ENCODE results near the gene GHITM.
"Not testable (repeated sequence)": the region's sequence is repeated elsewhere in the genome, so short reads cannot be mapped to it uniquely, and the experiment has no call there.

Gene GHITM

GRCh38 chr10:84147347-84147746, 8.0 kb downstream of the GHITM start:
- no peak for DNase-seq (ENCODE audit: low spot score)

GRCh38 chr10:84148006-84148597, 8.8 kb downstream of the GHITM start:
- peak; percentile 12 for DNase-seq (ENCODE audit: low spot score)

- DNase-seq (ENCODE audit: low spot score), result no peak
These were observed 10.5 kb downstream of the GHITM start for GRCh38 chr10:84149854-84150253.

- no peak for DNase-seq (ENCODE audit: low spot score)
These were observed 13.5 kb downstream of the GHITM start for GRCh38 chr10:84152769-84153168.

DNA sequence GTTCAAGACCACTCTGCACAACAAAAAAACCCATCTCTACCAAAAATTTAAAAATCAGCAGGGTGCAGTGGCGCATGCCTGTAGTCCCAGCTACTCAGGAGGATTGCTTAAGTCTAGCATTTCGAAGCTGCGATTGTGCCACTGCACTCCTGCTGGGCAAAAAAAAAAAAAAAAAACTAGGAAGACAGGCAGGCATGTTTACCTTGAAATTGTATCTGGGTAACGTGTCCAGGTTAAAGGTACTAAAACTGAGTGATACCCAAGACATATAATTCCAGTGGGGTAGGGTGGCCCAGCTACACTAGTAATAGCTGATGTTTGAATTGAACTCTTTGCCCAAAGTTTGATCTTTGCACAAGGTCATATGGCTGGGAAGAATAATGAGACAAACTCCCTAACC, 16.2 kb downstream of the GHITM start:
- no peak for DNase-seq (ENCODE audit: low spot score)

GRCh38 chr10:84156009-84156408, 16.7 kb downstream of the GHITM start:
- no peak for DNase-seq (ENCODE audit: low spot score)

GRCh38 chr10:84156768-84157167, 17.5 kb downstream of the GHITM start:
- DNase-seq (ENCODE audit: low spot score), result no peak

GRCh38 chr10:84158061-84158460, 18.8 kb downstream of the GHITM start:
- no peak for DNase-seq (ENCODE audit: low spot score)

GRCh38 chr10:84158550-84158949, 19.2 kb downstream of the GHITM start:
- no peak for DNase-seq (ENCODE audit: low spot score)

DNA sequence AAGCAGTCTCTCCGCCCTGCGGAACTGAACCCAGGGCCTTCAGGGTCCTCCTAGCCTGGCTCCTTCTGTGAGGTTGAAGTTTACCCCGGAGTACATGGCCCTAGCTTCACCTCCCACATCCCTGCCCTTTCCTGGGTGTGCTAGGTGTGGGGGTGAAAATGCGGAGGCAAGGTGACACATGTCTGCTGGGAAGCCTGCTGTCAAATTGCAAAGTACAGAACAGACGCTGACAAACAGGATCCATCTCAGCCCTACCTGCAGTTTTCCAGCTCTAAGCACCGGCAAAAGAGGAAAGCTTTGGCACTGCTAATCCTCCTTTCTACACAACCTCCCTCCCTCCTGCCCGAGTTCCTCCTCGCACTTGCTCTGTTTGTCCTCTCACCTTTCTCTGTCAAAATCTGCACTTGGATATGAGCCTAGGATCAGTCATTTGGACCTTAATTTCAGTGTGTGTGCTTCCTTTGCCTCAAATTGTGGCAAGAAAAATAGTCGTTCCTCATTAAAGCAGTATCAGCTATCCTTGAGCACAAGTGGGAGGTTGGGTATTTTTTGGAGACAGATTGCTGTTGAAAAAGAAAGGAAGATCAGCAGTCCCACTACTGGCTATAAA, 19.9 kb downstream of the GHITM start:
- DNase-seq (ENCODE audit: low spot score), result no peak

- DNase-seq (ENCODE audit: low spot score), result no peak
These were observed 21.5 kb downstream of the GHITM start for GRCh38 chr10:84160663-84161362.

DNA sequence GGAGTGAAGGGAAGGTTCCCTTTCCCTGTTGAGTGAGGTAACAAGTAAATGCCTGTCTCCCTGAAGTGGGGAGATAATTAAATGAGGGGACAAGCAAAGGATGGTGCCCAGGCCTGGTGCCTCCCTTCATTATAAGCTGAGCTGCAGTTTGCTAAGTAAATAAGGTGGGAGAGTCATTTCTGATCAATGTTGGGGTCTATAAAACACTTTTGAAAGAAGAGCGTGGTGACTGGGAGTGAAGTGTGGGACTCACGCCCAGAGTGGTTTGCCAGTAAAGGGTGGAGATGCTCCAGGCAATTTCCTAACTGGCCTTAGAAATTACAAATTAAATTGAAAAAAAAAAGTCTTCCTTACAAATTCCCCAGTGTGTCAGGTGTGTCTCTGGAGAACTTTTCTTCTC, 24.7 kb downstream of the GHITM start:
- DNase-seq (ENCODE audit: low spot score), result no peak

- no peak for DNase-seq (ENCODE audit: low spot score)
These were observed 25.1 kb downstream of the GHITM start for GRCh38 chr10:84164442-84164841.

- no peak for DNase-seq (ENCODE audit: low spot score)
These were observed 27.4 kb downstream of the GHITM start for GRCh38 chr10:84166620-84167288.

GRCh38 chr10:84167289-84167653, 28.0 kb downstream of the GHITM start:
- DNase-seq (ENCODE audit: low spot score), result not testable (repeated sequence)

DNA sequence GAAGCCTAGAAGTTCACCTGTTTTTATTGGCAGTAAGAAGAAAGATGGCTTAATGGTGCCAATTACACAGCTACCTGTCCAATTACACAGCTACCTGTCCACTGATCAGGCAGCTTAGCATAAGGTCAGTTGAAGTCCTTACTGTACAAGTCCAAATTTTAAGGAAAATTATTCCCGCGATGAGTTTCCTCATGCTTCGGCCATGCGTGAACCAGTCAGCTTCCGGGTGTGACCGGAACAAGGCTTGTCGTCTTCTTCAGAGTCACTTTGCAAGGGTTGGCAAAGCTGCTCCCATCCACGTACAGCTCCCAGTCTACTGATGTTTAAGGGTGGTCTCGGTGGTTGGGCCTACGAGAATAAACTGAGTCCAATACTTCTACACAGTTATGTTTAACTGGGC, 29.1 kb downstream of the GHITM start:
- not testable (repeated sequence) for DNase-seq (ENCODE audit: low spot score)

- DNase-seq (ENCODE audit: low spot score), result not testable (repeated sequence)
These were observed 31.9 kb downstream of the GHITM start for GRCh38 chr10:84171237-84171636.

GRCh38 chr10:84171700-84172466, 32.6 kb downstream of the GHITM start:
- DNase-seq (ENCODE audit: low spot score), result not testable (repeated sequence)

GRCh38 chr10:84172467-84173356, 33.4 kb downstream of the GHITM start:
- no peak for DNase-seq (ENCODE audit: low spot score)

- DNase-seq (ENCODE audit: low spot score), result no peak
These were observed 34.2 kb downstream of the GHITM start, which contains the start of gene GPR15LG for GRCh38 chr10:84173501-84173929. Gene GPR15LG, plus strand, starts transcription at chr10:84173801. Its CDS starts 51 bp downstream, at chr10:84173852.

GRCh38 chr10:84175436-84175835, 36.1 kb downstream of the GHITM start:
- no peak for DNase-seq (ENCODE audit: low spot score)

Data from LoVo (cell line).